Measurements from ENCODE around the gene CFAP210. TPM values are rescaled to one million over a fixed set of nuclear protein-coding genes. Genes with fewer than 3 reads are reported as not detected.

Gene CFAP210
- total RNA-seq, 1 experiment from 2014 or later, result 0.94 TPM

- H3K18ac ChIP-seq (ENCODE audit: insufficient read length, low read depth, low read length), result no peak overlapping the region
- no peaks in the 10 kb centered on the region for H3K23me2 ChIP-seq (ENCODE audit: insufficient read length, low read depth, low read length, poor library complexity, severe bottlenecking)
- H2BK15ac ChIP-seq (ENCODE audit: low read depth, low read length), result no peak overlapping the region
- no peak overlapping the region for H3K4me2 ChIP-seq (ENCODE audit: insufficient read depth, insufficient read length, low read length)
- no peaks in the 10 kb centered on the region for H3K4me1 ChIP-seq (ENCODE audit: insufficient read depth, low read length)
- no peak overlapping the region for H2BK5ac ChIP-seq (ENCODE audit: insufficient read length, low read length)
- no peak overlapping the region for H3K9ac ChIP-seq (ENCODE audit: extremely low read depth, insufficient read length, low read length)
- no peak for DNase-seq
- H3K56ac ChIP-seq (ENCODE audit: insufficient read length, low read depth, low read length), result no peak overlapping the region
- no peak overlapping the region for H4K8ac ChIP-seq (replicated peaks; ENCODE audit: insufficient read length, low read depth, low read length)
- no CpG with 5 or more reads among the region's 8 CpGs for WGBS (ENCODE audit: extremely low coverage, insufficient read length, low lambda C conversion rate)
- H3K27ac ChIP-seq (ENCODE audit: insufficient read length, low read depth, low read length), result no peak overlapping the region
- Mint-ChIP-seq H3K4me1 (no peaks in the 10 kb centered on the region), H3K27me3 (ENCODE audit: low read depth) (no peaks in the 10 kb centered on the region), H3K27ac (no peak overlapping the region), H3K9me3 (no peaks in the 10 kb centered on the region), H3K36me3 (ENCODE audit: insufficient read depth in 1 of 3, low read depth in 3 of 3) (peaks cover 8 to 17% (median 16%) of the 10 kb centered on the region in 3 experiments; a peak in 6 of 7 replicates), H3K4me3 (no peak overlapping the region)
- no peak overlapping the region for H2AFZ ChIP-seq (ENCODE audit: low read length)
- H3K14ac ChIP-seq (ENCODE audit: insufficient read depth, low read length), result no peak overlapping the region
- H2BK20ac ChIP-seq (ENCODE audit: low read depth, low read length, poor library complexity, severe bottlenecking), result no peak overlapping the region
- no peaks in the 10 kb centered on the region for H3K27me3 ChIP-seq (ENCODE audit: insufficient read depth, low read length)
- no peak overlapping the region for H3T11ph ChIP-seq (ENCODE audit: low read length)
- no peak overlapping the region for H4K91ac ChIP-seq (ENCODE audit: insufficient read length, low read depth, low read length)
- H3K4ac ChIP-seq (ENCODE audit: low read depth, low read length), result no peak overlapping the region
- no peak overlapping the region for H2AK5ac ChIP-seq (ENCODE audit: insufficient read length, low read length)
- H3K79me1 ChIP-seq (ENCODE audit: insufficient read depth, low read depth, low read length, poor library complexity, severe bottlenecking), result no peaks in the 10 kb centered on the region
- H3K23ac ChIP-seq (ENCODE audit: insufficient read length, low read depth, low read length), result no peak overlapping the region
- H4K5ac ChIP-seq (ENCODE audit: insufficient read length, low read depth, low read length), result no peak overlapping the region
- TF ChIP-seq, protein P1, sequence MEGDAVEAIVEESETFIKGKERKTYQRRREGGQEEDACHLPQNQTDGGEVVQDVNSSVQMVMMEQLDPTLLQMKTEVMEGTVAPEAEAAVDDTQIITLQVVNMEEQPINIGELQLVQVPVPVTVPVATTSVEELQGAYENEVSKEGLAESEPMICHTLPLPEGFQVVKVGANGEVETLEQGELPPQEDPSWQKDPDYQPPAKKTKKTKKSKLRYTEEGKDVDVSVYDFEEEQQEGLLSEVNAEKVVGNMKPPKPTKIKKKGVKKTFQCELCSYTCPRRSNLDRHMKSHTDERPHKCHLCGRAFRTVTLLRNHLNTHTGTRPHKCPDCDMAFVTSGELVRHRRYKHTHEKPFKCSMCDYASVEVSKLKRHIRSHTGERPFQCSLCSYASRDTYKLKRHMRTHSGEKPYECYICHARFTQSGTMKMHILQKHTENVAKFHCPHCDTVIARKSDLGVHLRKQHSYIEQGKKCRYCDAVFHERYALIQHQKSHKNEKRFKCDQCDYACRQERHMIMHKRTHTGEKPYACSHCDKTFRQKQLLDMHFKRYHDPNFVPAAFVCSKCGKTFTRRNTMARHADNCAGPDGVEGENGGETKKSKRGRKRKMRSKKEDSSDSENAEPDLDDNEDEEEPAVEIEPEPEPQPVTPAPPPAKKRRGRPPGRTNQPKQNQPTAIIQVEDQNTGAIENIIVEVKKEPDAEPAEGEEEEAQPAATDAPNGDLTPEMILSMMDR (conservative IDR thresholded peaks at IDR 0.05), result no peak
- H4K20me1 ChIP-seq (ENCODE audit: control insufficient read depth, insufficient read depth, insufficient read length), result no peaks in the 10 kb centered on the region
- no peaks in the 10 kb centered on the region for H3K9me3 ChIP-seq (ENCODE audit: control insufficient read depth, low read depth, low read length)
- no peaks in the 10 kb centered on the region for H3K79me2 ChIP-seq (ENCODE audit: insufficient read depth, low read length)
- no peak overlapping the region for H2BK120ac ChIP-seq (ENCODE audit: low read depth, low read length, poor library complexity, severe bottlenecking)
- H2BK12ac ChIP-seq (ENCODE audit: insufficient read length, low read depth, low read length), result no peak overlapping the region
Observed at GRCh38 chr2:169636440-169637097, 57.6 kb downstream of the CFAP210 start.

Data from H9 (cell line).